HG03139 (cell line): ENCODE measurements around the gene C17orf67.

Source experiments
- ATAC-seq: cut with Tn5 transposase; IDR thresholded peaks from one replicate; pipeline ENCODE4 v1.9.1; 2021; ENCODE audit not compliant: unreplicated experiment

C17orf67 gene, protein sequence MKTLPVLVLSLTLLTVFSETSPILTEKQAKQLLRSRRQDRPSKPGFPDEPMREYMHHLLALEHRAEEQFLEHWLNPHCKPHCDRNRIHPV

DNA sequence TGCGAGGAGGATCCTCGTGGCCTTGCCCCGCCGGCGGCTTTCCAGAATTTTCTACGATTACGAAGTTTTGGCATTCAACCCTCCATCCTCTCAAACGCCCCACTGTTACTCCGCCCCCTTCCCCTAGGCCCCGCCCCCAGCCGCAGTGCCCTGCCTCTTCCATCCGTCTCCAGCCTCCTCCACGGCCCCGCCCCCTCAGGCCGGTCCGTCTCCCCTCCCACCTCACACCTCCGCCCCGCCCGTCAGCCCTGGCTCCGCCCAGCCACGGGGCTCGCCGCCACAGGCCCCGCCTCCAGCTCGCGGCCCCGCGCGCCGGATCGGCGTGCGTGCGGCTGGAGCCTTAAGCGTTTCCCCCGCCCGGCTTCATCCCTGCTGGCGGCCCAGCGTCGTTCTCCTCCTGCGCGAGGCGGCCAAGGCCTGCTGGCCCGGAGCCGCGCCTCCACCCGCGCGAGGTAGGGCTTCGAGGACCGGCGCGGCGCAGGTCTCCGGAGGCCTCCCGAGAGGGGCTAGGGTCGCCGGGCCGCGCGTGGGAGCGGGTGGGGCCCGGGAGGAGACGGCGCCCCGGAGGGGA, at the start of gene C17orf67, which contains the start of gene DGKE:
C17orf67 (minus strand) TSS at position 112 of the 571 bp plus-strand sequence. CDS start 18,110 bp downstream, outside the sequence.
DGKE (plus strand) TSS at position 343 of the 571 bp plus-strand sequence. CDS start 645 bp downstream, outside the sequence.
- peak; percentile 75 for ATAC-seq

DNA sequence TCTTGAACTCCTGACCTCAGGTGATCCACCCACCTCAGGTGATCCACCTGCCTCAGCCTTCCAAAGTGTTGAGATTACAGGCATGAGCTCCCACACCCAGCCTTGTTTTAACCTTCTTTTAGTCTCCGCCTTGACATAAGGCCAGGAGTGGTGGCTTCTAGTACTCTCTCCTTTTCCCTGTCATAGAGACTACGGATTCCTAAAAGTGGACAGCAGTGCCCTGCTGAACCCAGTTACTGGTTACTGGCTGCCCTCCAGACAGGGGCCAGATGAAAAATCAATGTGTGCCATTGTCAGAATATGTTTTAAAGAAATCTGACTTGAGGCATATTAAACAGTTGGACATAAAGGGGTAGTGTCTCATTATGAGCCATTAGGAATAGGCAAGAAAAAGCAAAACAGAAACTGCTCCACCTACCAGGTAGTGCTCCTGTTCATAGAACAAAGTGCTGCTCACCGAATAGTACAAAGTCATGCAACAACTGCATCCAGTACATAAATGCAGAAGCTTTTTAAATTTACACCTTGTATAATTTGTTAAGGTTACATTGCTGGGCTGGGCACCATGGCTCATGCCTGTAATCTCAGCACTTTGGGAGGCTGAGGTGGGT, 48.1 kb upstream of the C17orf67 start:
- no peak for ATAC-seq

DNA sequence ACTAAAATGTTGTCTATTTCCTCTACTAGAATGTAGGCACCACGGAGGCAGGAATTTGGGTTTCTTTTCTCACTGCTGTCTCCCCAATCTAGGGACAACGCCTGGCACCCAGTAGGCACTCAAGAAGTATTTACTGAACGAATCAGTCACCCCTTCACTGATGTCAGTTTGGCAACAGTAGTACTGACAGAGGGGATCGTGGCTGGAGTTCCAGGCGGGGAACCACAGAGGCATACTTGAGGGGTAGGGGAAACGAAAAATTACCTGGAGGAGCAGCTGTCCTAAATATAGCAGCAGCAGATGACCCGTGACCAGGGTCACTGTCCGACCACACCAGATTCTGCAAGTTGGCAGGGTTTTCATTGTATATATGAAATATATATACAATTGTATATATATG, 46.9 kb upstream of the C17orf67 start:
- no peak for ATAC-seq

DNA sequence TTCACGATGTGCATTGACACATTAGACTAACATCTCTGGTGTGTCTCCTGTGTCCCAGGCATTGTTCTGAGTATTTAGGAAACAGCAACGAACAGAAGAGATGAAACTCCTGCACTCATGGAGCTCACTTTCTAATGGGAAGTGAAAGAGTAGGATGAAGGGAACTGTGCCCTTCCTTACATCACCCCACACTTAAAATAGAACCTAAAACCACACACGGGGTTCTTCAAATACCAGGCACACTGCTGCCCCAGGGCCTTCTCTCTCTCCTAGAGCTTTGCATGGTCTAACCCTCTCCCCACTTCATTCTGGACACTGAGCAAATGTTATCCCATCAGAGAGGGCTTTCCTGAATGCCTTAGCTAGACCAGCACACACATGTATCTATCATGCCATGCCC, 46.4 kb upstream of the C17orf67 start:
- no peak for ATAC-seq

GRCh38 chr17:56879280-56879679, 45.6 kb upstream of the C17orf67 start:
- ATAC-seq: no peak

DNA sequence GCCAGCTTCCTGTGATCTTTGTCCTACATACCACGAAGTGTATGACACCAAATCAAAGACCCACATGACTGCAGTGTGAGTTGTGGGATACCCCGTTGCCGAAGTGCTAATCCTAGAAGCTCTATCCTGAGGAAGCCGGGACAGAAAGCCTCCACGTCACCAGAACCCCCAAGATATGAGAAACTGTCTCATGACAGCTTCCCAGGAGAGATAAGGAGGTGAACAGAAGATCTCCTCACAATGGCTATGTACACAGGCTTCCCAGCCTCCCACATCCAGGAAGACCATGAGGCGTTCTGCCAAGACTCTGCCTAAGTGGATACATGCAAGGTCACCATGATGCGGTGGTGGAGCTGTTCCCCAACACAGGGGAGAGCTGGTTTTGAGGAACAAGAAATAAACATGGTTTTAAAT, 43.1 kb upstream of the C17orf67 start:
- no peak for ATAC-seq

- ATAC-seq: no peak
Measured at GRCh38 chr17:56870081-56870651, 36.4 kb upstream of the C17orf67 start.

DNA sequence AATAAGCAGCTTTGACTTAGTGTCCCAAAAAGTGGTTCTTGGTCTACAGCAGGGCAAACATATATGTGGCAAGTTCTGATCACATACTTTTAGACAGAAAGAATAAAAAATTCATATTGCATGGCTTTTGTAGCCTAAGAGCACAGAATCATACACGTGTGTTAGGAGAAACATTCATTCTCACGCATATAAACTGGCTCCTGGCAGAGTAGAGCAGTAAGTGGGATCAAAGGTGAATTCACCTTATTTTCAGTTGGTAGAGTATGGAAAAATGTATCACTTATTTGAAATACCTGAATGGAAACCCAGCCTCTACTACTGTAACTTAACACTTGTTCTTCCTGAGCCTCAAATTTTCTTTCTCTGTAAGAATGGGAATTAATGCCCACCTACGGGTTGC, 35.0 kb upstream of the C17orf67 start:
- ATAC-seq: no peak

- no peak for ATAC-seq
Measured at GRCh38 chr17:56867948-56868376, 34.2 kb upstream of the C17orf67 start.

DNA sequence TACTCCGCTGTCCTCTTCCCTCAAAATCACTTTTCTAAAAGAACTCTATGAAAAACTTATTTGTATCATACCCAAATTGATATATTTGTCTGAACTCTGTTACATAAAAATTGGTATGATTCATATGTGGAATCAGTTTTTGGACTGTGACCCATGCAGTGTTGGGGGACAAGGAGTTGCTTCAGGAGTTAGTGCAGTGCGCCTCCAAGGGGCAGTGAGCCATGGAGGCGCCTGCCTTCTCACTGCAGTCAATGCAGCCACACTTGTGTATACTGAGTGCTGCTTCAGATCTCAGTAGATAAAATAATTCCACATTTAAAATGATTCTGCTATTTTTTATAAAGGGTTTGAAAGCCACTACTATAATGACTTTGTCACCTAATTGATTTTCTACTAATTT, 32.8 kb upstream of the C17orf67 start:
- ATAC-seq: no peak

DNA sequence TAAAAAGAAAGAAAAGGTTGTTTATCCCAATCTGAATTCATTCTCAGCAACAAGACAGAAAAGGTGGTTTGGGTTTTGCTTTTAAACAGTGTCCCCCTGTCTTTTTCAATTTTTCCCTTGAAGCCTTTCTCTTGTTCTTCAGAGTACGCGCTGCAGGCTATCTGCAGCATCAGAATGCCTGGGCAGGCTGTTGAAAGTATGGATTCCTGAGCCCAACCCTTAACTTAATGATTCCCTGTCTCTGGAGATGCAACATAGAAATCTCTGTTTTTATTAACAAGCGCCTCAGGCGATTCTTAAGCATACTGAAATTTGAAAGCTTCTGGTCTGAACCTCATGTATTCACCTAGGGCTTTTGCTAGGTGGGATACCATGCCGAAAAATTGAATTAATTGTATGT, 32.4 kb upstream of the C17orf67 start:
- ATAC-seq: no peak

- ATAC-seq: no peak
Measured at GRCh38 chr17:56863974-56864373, 30.3 kb upstream of the C17orf67 start.

DNA sequence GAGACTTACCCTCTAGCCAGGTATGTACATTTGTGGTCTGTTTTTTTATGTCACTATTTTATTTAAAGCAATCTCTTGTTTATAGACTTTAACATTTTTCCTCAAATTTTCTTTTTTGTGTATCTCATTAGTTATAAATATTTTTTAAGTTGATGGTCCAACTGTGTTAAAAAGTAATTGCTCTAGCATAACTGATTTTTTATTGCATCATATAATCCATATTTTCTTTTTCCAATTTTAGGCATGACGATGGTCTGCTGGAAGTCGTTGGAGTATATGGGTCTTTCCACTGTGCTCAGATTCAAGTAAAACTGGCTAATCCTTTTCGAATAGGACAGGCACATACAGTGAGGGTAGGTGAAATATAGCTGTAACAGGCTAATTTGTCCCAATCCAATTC, 28.2 kb upstream of the C17orf67 start:
- no peak for ATAC-seq

- ATAC-seq: no peak
Measured at GRCh38 chr17:56851008-56851407, 17.3 kb upstream of the C17orf67 start.

GRCh38 chr17:56850591-56850990, 16.9 kb upstream of the C17orf67 start:
- no peak for ATAC-seq

DNA sequence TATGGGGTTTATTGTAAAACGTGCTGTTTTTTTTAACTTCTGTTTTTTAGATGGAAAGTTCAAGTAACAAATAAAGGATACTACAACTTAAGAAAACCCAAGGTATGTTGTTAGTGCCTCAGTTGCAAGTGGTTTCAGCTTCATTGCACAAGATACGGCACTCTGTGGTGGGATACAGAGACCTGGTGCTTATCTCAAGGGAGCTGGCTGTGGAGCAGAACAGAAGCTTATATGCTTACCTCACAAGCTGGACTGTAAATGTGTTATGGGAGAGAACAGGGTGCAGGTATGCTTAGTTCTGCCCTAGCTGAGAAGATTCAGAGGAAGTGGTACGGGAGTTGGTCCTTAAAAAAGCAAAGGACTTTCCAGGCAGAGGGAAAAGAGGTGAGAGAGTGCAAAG, 15.4 kb upstream of the C17orf67 start:
- ATAC-seq: no peak

DNA sequence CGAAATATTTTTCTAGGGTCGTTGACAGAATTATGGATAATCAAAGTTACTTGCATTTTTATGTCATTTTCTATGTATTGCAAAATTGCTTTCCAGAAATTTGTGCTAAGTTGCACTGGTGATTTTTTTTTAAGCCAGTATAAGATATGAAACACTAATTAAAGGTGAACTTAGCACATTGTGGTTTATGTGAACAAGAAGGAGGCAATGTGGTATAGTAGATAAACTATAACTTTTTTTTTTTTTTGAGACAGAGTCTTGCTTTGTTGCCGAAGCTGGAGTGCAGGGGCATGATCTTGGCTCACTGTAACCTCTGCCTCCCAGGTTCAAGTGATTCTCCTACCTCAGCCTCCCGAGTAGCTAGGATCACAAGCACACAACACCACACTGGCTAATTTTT, 13.4 kb upstream of the C17orf67 start:
- ATAC-seq: no peak

DNA sequence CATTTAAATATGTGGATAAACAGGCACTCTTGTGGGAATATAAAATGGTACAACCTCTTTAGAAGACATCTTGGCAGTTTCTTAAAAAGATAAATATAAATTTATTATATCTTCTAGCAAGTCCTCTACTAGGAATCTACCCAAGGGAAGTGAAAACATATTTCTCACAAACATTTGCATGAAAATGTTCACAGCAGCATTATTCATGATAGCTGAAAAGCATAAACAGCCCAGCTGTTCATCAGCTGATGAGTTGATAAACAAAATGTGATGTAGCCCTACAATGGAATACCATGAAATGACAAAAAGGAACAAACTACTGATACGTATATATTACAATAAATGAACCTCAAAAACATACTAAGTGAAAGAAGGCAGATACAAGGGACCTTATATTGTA, 12.2 kb upstream of the C17orf67 start:
- ATAC-seq: no peak

- ATAC-seq: no peak
Measured at GRCh38 chr17:56842577-56842976, 8.9 kb upstream of the C17orf67 start.

DNA sequence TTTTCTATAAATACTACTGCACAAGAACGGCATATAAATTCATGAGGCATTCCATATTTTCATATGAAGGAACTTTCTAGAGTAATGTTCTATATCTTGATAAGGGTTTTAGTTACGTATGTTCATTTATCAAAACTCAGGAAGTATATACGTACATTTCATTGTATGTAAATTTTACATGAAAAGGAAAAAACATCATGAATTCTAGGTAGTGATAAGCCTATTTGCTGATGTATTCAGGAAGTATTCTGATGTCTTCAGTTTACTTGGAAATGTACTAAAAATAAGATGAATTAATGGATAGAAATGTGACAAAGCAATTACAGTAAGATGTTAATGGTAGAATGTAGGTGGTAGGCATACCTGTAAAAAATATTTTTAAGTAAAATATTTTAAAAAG, 5.0 kb upstream of the C17orf67 start:
- no peak for ATAC-seq

- ATAC-seq: no peak
Measured at GRCh38 chr17:56835264-56835585, 1.5 kb upstream of the C17orf67 start.
